NCI-H187 (cell line): ENCODE results near the gene G6PC2.

Experiments
- DNase-seq, 2 experiments: peaks; one replicate each; lab custom pipeline; 2025; lab: John Stamatoyannopoulos, UW

Gene G6PC2

GRCh38 chr2:168948621-168949212 lies 47.6 kb downstream of the G6PC2 start:
- no peak for DNase-seq

DNA sequence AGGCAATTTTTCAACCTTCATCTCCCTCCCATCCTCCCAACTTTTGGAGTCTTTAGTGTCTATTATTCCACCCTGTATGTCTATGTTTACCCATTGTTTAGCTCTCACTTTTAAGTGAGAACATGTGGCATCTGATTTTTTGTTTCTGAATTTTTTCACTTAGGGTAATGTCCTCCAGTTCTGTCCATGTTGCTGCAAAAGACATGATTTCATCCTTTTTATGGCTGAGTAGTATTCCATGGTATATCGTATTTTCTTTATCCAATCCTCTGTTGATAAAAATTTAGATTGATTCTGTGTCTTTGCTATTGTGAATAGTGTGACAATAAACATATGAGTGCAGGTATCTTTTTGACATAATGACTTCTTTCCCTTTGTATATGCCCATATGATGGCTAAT lies 48.2 kb downstream of the G6PC2 start:
- no peak for DNase-seq

DNA sequence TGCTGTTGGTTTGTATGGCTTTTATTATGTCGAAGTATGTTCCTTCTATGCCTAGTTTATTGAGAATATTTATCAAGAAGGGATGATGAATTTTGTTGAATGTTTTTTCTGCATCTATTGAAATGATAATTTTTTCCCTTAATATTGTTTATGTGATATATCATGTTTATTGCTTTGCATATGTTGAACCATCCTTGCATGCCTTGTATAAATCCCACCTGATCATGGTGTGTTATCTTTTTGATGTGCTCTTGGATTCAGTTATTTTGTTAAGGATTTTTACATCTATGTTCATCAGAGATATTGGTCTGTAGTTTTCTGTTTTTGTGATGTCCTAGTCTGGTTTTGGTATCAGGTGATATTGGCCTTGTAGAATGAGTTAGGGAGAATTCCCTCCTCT lies 50.8 kb downstream of the G6PC2 start:
- no peak for DNase-seq

DNA sequence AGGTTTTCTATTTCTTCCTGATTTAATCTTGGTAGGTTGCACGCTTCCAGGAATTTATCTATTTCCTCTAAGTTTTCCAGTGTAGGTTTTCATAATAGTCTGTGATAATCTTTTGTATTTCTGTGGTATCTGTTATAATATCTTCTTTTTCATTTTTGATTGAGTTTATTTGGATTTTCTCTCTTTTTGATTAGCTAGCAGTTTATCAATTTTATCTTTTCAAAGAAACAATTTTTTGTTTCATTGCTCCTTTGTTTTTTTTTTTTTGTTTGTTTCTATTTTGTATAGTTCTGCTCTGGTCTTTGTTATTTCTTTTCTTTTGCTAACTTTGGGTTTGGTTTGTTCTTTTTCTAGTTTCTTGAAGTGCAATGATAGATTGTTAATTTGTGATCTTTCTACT lies 51.3 kb downstream of the G6PC2 start:
- DNase-seq: no peak

DNA sequence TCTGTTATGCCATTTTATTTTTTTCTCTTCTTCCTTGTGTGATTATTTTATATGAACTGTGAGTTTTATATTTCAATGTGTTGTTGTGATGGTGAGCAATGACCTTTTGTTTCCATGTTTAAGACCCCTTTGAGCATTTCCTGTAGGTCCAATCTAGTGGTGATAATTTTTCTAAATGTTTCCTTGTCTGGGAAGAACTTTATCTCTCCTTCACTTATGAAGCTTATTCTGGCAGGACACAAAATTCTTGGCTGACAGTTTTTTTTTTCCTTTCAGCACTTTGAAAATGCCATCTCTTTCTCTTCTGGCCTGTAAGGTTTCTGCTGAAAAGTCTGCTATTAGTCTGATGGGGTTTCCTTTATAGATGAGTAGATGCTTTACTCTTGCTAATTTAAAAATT lies 53.2 kb downstream of the G6PC2 start:
- no peak for DNase-seq

- no peak for DNase-seq
Measured at GRCh38 chr2:168955321-168955720, 54.2 kb downstream of the G6PC2 start.

DNA sequence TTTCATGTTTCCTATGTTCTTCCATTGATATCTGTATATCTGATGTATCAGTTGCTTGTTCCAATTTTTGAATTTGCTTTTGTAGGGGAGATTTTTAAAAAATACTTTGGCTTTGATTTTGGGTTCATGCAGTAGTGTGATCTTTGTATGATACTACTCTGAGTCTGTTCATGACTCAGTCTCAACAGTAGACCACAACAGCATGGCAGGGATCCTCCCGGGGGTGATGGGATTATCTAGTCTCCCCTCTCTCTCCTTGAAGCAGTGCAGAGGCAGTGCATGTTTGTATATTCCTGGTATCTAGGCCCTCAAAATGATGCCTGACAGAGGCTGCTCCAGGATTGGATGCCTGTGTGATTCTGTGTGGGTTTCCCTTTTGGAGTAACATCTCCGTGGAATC lies 55.3 kb downstream of the G6PC2 start:
- DNase-seq: no peak
